ENCODE measurements around the gene LDHB.

GRCh38 chr12:21672146-21672545, 14.5 kb upstream of the LDHB start:
- TF ChIP-seq CTCF (conservative IDR thresholded peaks at IDR 0.05 in 1 of 2, IDR thresholded peaks at IDR 0.05 in 1 of 2; ENCODE audit: extremely low read depth in 1 of 2, insufficient read depth in 1 of 2, low read depth in 1 of 2, low read length in 2 of 2) (no peak), EZH2 (IDR thresholded peaks at IDR 0.05; ENCODE audit: borderline replicate concordance, low read length) (no peak)

Measured in mammary epithelial cell (primary cell).